HCT116 (cell line): ENCODE data around the gene COX4I2. TPM values are rescaled to one million over a fixed set of nuclear protein-coding genes. Genes with fewer than 3 reads are reported as not detected.

Experiments used
- ATAC-seq: fragments of 200-7000 bp; cut with Tn5 transposase; 2 replicates; pipeline ENCODE4 v1.9.1; 2020; ENCODE audit warnings: mild to moderate bottlenecking, moderate library complexity
- BruUV-seq: library from RNA; stranded (reverse); fragments of 400-500 nt; replicated peaks from 2 replicates; lab custom pipeline; 2021; lab: Mats Ljungman, UMichigan
- CTCF ChIA-PET: fragments of 300-600 bp; sonication (Branson Sonifier 250); formaldehyde crosslinking; loops from one replicate; lab custom pipeline; 2021; ENCODE audit warnings: antibody characterized with exemption; lab: Charles Lee
- POLR2A ChIA-PET: fragments of 300-600, 350-600 bp; sonication (Branson Sonifier 250); formaldehyde crosslinking; loops from one replicate; lab custom pipeline; 2021; ENCODE audit warnings: antibody characterized with exemption; lab: Charles Lee
- RAD21 ChIA-PET, 2 experiments: fragments of 300-600 bp; sonication (Branson Sonifier 250); formaldehyde crosslinking; loops; one replicate each; lab custom pipeline; 2023; ENCODE audit warnings: low total read pairs in 2 of 2; ENCODE audit not compliant: uncharacterized antibody in 2 of 2, unreplicated experiment in 2 of 2, low non-redundant PET in 1 of 2; lab: Charles Lee
- DNase-seq: peaks from one replicate; pipeline ENCODE4 v3.0.0-alpha.2; 2010; ENCODE audit warnings: low read depth, low spot score
- H2AFZ ChIP-seq: fragments of 200-600 bp; shearing (Covaris generic), sonication (generic); 2 replicates; pipeline ENCODE4 v1.6.1; 2017; ENCODE audit warnings: low read depth, mixed run types, mixed read lengths, antibody characterized with exemption, low read length; ENCODE audit not compliant: poor library complexity, severe bottlenecking
- H3K27ac ChIP-seq: 2 replicates; pipeline ENCODE4 v1.5.1; 2012; ENCODE audit warnings: low read depth, low read length
- H3K27me3 ChIP-seq: fragments of 200-600 bp; sonication (generic); 2 replicates; pipeline ENCODE4 v1.6.1; 2016; ENCODE audit warnings: mixed run types, low read length, mixed read lengths; ENCODE audit not compliant: insufficient read depth
- H3K36me3 ChIP-seq, 2 experiments: fragments of 200-500 bp in 1 of 2; fragments of 200-600 bp in 1 of 2; sonication (Bioruptor generic) in 1 of 2; sonication (generic) in 1 of 2; 2 replicates each; pipeline versions ENCODE4 v1.5.1 to v1.6.1; 2014 to 2016; ENCODE audit warnings: low read length in 2 of 2, inconsistent platforms in 1 of 2, mixed read lengths in 1 of 2, mixed run types in 1 of 2; ENCODE audit not compliant: insufficient read depth in 2 of 2, control insufficient read depth in 1 of 2
- H3K4me1 ChIP-seq, 2 experiments: fragments of 200-600 bp in 1 of 2; sonication (generic) in 1 of 2; 2 replicates each; pipeline versions ENCODE4 v1.5.1 to v1.6.1; 2012 to 2017; ENCODE audit warnings: low read length in 2 of 2, inconsistent platforms in 1 of 2, mild to moderate bottlenecking in 1 of 2, mixed read lengths in 1 of 2, mixed run types in 1 of 2, moderate library complexity in 1 of 2; ENCODE audit not compliant: insufficient read depth in 2 of 2, control insufficient read depth in 1 of 2
- H3K4me2 ChIP-seq: fragments of 200-600 bp; sonication (generic); 2 replicates; pipeline ENCODE4 v1.6.1; 2017; ENCODE audit warnings: mixed run types, low read length, mixed read lengths
- H3K4me3 ChIP-seq, 2 experiments: fragments of 200-600 bp in 1 of 2; sonication (generic) in 1 of 2; replicated peaks in 1 of 2; 2 replicates each; pipeline ENCODE4 v1.5.1; 2011 to 2016; ENCODE audit warnings: low read length in 2 of 2, control low read depth in 1 of 2, low read depth in 1 of 2, mild to moderate bottlenecking in 1 of 2, mixed read lengths in 1 of 2, mixed run types in 1 of 2
- H3K79me2 ChIP-seq: fragments of 200-600 bp; sonication (generic); 2 replicates; pipeline ENCODE4 v1.6.1; 2017; ENCODE audit warnings: mild to moderate bottlenecking, mixed run types, low read length, moderate library complexity, mixed read lengths; ENCODE audit not compliant: insufficient read depth
- H3K9ac ChIP-seq: fragments of 200-600 bp; sonication (generic); 2 replicates; pipeline ENCODE4 v1.6.1; 2016; ENCODE audit warnings: low read length, mixed read lengths
- H3K9me2 ChIP-seq: fragments of 200-600 bp; sonication (generic), shearing (Covaris generic); 2 replicates; pipeline ENCODE4 v1.6.1; 2017; ENCODE audit warnings: mixed run types, mild to moderate bottlenecking, moderate library complexity; ENCODE audit not compliant: insufficient read depth
- H3K9me3 ChIP-seq, 2 experiments: fragments of 200-500 bp in 1 of 2; fragments of 200-600 bp in 1 of 2; sonication (Bioruptor generic) in 1 of 2; sonication (generic) in 1 of 2; 2 replicates each; pipeline ENCODE4 v1.6.1; 2014 to 2017; ENCODE audit warnings: low read length in 2 of 2, mixed read lengths in 2 of 2, inconsistent platforms in 1 of 2, low read depth in 1 of 2, mild to moderate bottlenecking in 1 of 2, mixed run types in 1 of 2, moderate library complexity in 1 of 2; ENCODE audit not compliant: control insufficient read depth in 1 of 2, insufficient read depth in 1 of 2
- H4K20me1 ChIP-seq: fragments of 200-600 bp; sonication (generic), shearing (Covaris generic); 2 replicates; pipeline ENCODE4 v1.6.1; 2017; ENCODE audit warnings: mixed run types, mild to moderate bottlenecking, moderate library complexity; ENCODE audit not compliant: insufficient read depth
- CEBPB ChIP-seq: IDR thresholded peaks from 2 replicates; pipeline ENCODE4 v1.6.1; 2012; ENCODE audit warnings: low read depth
- ELF1 ChIP-seq: IDR thresholded peaks from 2 replicates; pipeline ENCODE4 v1.6.1; 2012; ENCODE audit warnings: low read depth, borderline replicate concordance
- EZH2phosphoT487 ChIP-seq: fragments of 200-600 bp; IDR thresholded peaks from 2 replicates; pipeline ENCODE4 v1.6.1; 2018; ENCODE audit warnings: antibody characterized with exemption, borderline replicate concordance
- FOSL1 ChIP-seq: IDR thresholded peaks from 2 replicates; pipeline ENCODE4 v1.6.1; 2012; ENCODE audit warnings: low read depth
- JUND ChIP-seq: IDR thresholded peaks from 2 replicates; pipeline ENCODE4 v1.6.1; 2012
- MAX ChIP-seq: IDR thresholded peaks from 2 replicates; pipeline ENCODE4 v1.6.1; 2012
- POLR2A ChIP-seq: IDR thresholded peaks from 2 replicates; pipeline ENCODE4 v1.7.0; 2011; ENCODE audit warnings: borderline replicate concordance; ENCODE audit not compliant: insufficient read depth, insufficient read length; ENCODE audit errors: extremely low read depth
- RAD21 ChIP-seq: IDR thresholded peaks from 2 replicates; pipeline ENCODE4 v1.6.1; 2012; ENCODE audit warnings: low read depth, mild to moderate bottlenecking
- SIN3A ChIP-seq: IDR thresholded peaks from 2 replicates; pipeline ENCODE4 v1.6.1; 2012; ENCODE audit warnings: low read depth
- SP1 ChIP-seq: IDR thresholded peaks from 2 replicates; pipeline ENCODE4 v1.6.1; 2012; ENCODE audit warnings: low read depth
- TCF7L2 ChIP-seq: IDR thresholded peaks from 2 replicates; pipeline ENCODE4 v1.7.0; 2011; ENCODE audit warnings: borderline replicate concordance, inconsistent platforms; ENCODE audit not compliant: insufficient read depth, insufficient read length; ENCODE audit errors: extremely low read depth
- YY1 ChIP-seq: IDR thresholded peaks from 2 replicates; pipeline ENCODE4 v1.6.1; 2011; ENCODE audit warnings: low read length, low read depth, moderate library complexity, mild to moderate bottlenecking; ENCODE audit not compliant: insufficient replicate concordance; ENCODE audit errors: extremely low read depth
- ZFX ChIP-seq: fragments of 450-650 bp; IDR thresholded peaks from 2 replicates; pipeline ENCODE4 v1.6.1; 2017
- ZNF274 ChIP-seq: fragments of 200-500 bp; sonication (Bioruptor generic); IDR thresholded peaks from 2 replicates; pipeline ENCODE4 v1.6.1; 2014; ENCODE audit warnings: mild to moderate bottlenecking, low read depth, low read length, inconsistent platforms
- intact Hi-C: fragments of 100-400 bp; cut with micrococcal nuclease; formaldehyde crosslinking; loops from 2 replicates; pipeline ENCODE4 v1.10.0; 2022
- total RNA-seq: library from RNA; stranded (reverse); gene quantifications from one replicate; pipeline ENCODE4 v1.2.1, GENCODE V29; 2021; ENCODE audit not compliant: unreplicated experiment
- TF ChIP-seq, protein P1 (sequence below): IDR thresholded peaks from 2 replicates; pipeline ENCODE4 v1.6.1; 2011; ENCODE audit warnings: mild to moderate bottlenecking, low read length, moderate library complexity; ENCODE audit not compliant: insufficient replicate concordance; ENCODE audit errors: extremely low read depth

Gene COX4I2
- total RNA-seq, 1 experiment from 2014 or later = not detected

GRCh38 chr20:31687777-31688176 lies 50.1 kb downstream of the COX4I2 start:
- Histone ChIP-seq H3K4me3 (no peak overlapping the region), H3K9me2 (no peaks in the 10 kb centered on the region), H3K9ac (no peak overlapping the region), H3K9me3 (no peaks in the 10 kb centered on the region), H4K20me1 (peaks cover 6% of the 10 kb centered on the region; the same call in 1 of the 2 replicates), H3K79me2 (peaks cover 99% of the 10 kb centered on the region), H3K4me2 (no peak overlapping the region), H3K27me3 (no peaks in the 10 kb centered on the region), H3K4me1 (peaks cover 32 to 84% of the 10 kb centered on the region in 2 experiments), H2AFZ (no peak overlapping the region), H3K36me3 (peaks cover 18 to 58% of the 10 kb centered on the region in 2 experiments), H3K27ac (no peak overlapping the region)
- ChIA-PET POLR2A (no interaction called here), CTCF (no interaction called here), RAD21 (no interaction called here)
- TF ChIP-seq ZFX (no peak), RAD21 (no peak), POLR2A (no peak), FOSL1 (no peak), CEBPB (no peak), JUND (no peak), ELF1 (no peak), SIN3A (no peak), EZH2phosphoT487 (no peak), MAX (no peak), SP1 (no peak), ZNF274 (no peak), TCF7L2 (no peak), YY1 (no peak)
- TF ChIP-seq, protein P1, sequence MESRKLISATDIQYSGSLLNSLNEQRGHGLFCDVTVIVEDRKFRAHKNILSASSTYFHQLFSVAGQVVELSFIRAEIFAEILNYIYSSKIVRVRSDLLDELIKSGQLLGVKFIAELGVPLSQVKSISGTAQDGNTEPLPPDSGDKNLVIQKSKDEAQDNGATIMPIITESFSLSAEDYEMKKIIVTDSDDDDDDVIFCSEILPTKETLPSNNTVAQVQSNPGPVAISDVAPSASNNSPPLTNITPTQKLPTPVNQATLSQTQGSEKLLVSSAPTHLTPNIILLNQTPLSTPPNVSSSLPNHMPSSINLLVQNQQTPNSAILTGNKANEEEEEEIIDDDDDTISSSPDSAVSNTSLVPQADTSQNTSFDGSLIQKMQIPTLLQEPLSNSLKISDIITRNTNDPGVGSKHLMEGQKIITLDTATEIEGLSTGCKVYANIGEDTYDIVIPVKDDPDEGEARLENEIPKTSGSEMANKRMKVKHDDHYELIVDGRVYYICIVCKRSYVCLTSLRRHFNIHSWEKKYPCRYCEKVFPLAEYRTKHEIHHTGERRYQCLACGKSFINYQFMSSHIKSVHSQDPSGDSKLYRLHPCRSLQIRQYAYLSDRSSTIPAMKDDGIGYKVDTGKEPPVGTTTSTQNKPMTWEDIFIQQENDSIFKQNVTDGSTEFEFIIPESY = no peak
- ATAC-seq (no peak), DNase-seq (no peak)
- BruUV-seq = no TSS peak
- intact Hi-C loops = no loop called here
